NCI-H2196 (cell line): Measurements from ENCODE around the gene PPP1R12B.
A peak's percentile ranks its signal among the peaks of the same experiment; 100 is the strongest.
"Not testable (repeated sequence)": the region's sequence is repeated elsewhere in the genome, so short reads cannot be mapped to it uniquely, and the experiment has no call there.

Experiments used
- DNase-seq: peaks from one replicate; lab custom pipeline; 2025; ENCODE audit not compliant: unreplicated experiment; lab: John Stamatoyannopoulos, UW

The PPP1R12B gene

GRCh38 chr1:202551683-202552082, 203.2 kb downstream of the PPP1R12B start:
- peak; percentile 30 for DNase-seq

GRCh38 chr1:202552615-202553014, 204.1 kb downstream of the PPP1R12B start:
- DNase-seq, result not testable (repeated sequence)

- DNase-seq, result not testable (repeated sequence)
These were observed 204.6 kb downstream of the PPP1R12B start for GRCh38 chr1:202553078-202553477.

GRCh38 chr1:202553560-202554038, 205.1 kb downstream of the PPP1R12B start:
- no peak for DNase-seq

- not testable (repeated sequence) for DNase-seq
These were observed 206.1 kb downstream of the PPP1R12B start for GRCh38 chr1:202554619-202555018.

GRCh38 chr1:202556037-202556436, 207.5 kb downstream of the PPP1R12B start:
- DNase-seq, result not testable (repeated sequence)

GRCh38 chr1:202557662-202558061, 209.2 kb downstream of the PPP1R12B start:
- not testable (repeated sequence) for DNase-seq

GRCh38 chr1:202561240-202561639, 212.7 kb downstream of the PPP1R12B start:
- no peak for DNase-seq

GRCh38 chr1:202561726-202562443, 213.4 kb downstream of the PPP1R12B start:
- no peak for DNase-seq

GRCh38 chr1:202562444-202563060, 214.1 kb downstream of the PPP1R12B start:
- no peak for DNase-seq

GRCh38 chr1:202563818-202564217, 215.3 kb downstream of the PPP1R12B start:
- DNase-seq, result no peak

GRCh38 chr1:202564958-202565495, 216.5 kb downstream of the PPP1R12B start:
- DNase-seq, result no peak

- DNase-seq, result no peak
These were observed 217.5 kb downstream of the PPP1R12B start for GRCh38 chr1:202565890-202566602.

- no peak for DNase-seq
These were observed 219.2 kb downstream of the PPP1R12B start for GRCh38 chr1:202567738-202568137.

GRCh38 chr1:202568410-202568809, 219.9 kb downstream of the PPP1R12B start:
- DNase-seq, result no peak

GRCh38 chr1:202568826-202569225, 220.3 kb downstream of the PPP1R12B start:
- DNase-seq, result no peak

- no peak for DNase-seq
These were observed 221.2 kb downstream of the PPP1R12B start for GRCh38 chr1:202569393-202570322.

- DNase-seq, result peak; percentile 44
These were observed 223.3 kb downstream of the PPP1R12B start for GRCh38 chr1:202571719-202572339.

- no peak for DNase-seq
These were observed 224.4 kb downstream of the PPP1R12B start for GRCh38 chr1:202572867-202573266.
